Activated B cell treated with CpG ODN at 0.5 μM for 24 hours (primary cell): Measurements from ENCODE around the gene SFSWAP. TPM values are rescaled to one million over a fixed set of nuclear protein-coding genes. Genes with fewer than 3 reads are reported as not detected.
"Not testable (repeated sequence)": the region's sequence is repeated elsewhere in the genome, so short reads cannot be mapped to it uniquely, and the experiment has no call there.

Experiments
- ATAC-seq: fragments of 200-7000 bp; cut with Tn5 transposase; one replicate; pipeline ENCODE4 v1.10.0; 2021; ENCODE audit warnings: low read depth, mild to moderate bottlenecking, moderate library complexity
- CTCF ChIA-PET: fragments of 350-600 bp; sonication (Branson Sonifier 250); formaldehyde crosslinking; loops from one replicate; lab custom pipeline; 2021; ENCODE audit warnings: antibody characterized with exemption; lab: Charles Lee
- POLR2A ChIA-PET: fragments of 350-600 bp; sonication (Branson Sonifier 250); formaldehyde crosslinking; loops from one replicate; lab custom pipeline; 2021; ENCODE audit warnings: antibody characterized with exemption; lab: Charles Lee
- DNase-seq: peaks from one replicate; pipeline ENCODE4 v3.0.0; 2022
- H3K27ac Mint-ChIP-seq: one replicate; pipeline ENCODE4 v1.8.0; 2020; ENCODE audit warnings: mixed read lengths
- H3K27me3 Mint-ChIP-seq: one replicate; pipeline ENCODE4 v1.8.0; 2021; ENCODE audit warnings: mixed read lengths
- H3K36me3 Mint-ChIP-seq: one replicate; pipeline ENCODE4 v1.8.0; 2021; ENCODE audit warnings: low read depth, mixed read lengths
- H3K4me1 Mint-ChIP-seq: one replicate; pipeline ENCODE4 v1.8.0; 2021; ENCODE audit warnings: mixed read lengths
- H3K4me3 Mint-ChIP-seq: one replicate; pipeline ENCODE4 v1.8.0; 2020; ENCODE audit warnings: mild to moderate bottlenecking, mixed read lengths
- H3K9me3 Mint-ChIP-seq: one replicate; pipeline ENCODE4 v1.8.0; 2020; ENCODE audit warnings: mixed read lengths
- CTCF ChIP-seq: fragments of 200-600 bp; IDR thresholded peaks from one replicate; pipeline ENCODE4 v1.8.0; 2022; ENCODE audit warnings: antibody characterized with exemption, mild to moderate bottlenecking
- intact Hi-C: fragments of 100-400 bp; cut with micrococcal nuclease; formaldehyde crosslinking; loops from one replicate; pipeline ENCODE4 v1.15.1; 2024
- total RNA-seq: library from RNA; stranded (reverse); gene quantifications from 2 replicates; pipeline ENCODE4 v1.2.3, GENCODE V29; 2022

SFSWAP gene
- total RNA-seq, 1 donor from 2014 or later: 88.0 TPM

GRCh38 chr12:131803961-131804521 lies 93.2 kb downstream of the SFSWAP start:
- POLR2A ChIA-PET: interaction anchor here (1.2 kb wide), 1 partner anchor 31 kb away, joined by 6 read pairs; no protein-coding TSS in a partner anchor
- Mint-ChIP-seq H3K4me1 (peaks cover 10% of the 10 kb centered on the region), H3K4me3 (no peak overlapping the region), H3K27me3 (no peaks in the 10 kb centered on the region), H3K27ac (no peak overlapping the region), H3K36me3 (peaks cover 38% of the 10 kb centered on the region), H3K9me3 (no peaks in the 10 kb centered on the region)
- CTCF ChIA-PET: no interaction called here
- DNase-seq (no peak), ATAC-seq (no peak)
- TF ChIP-seq CTCF: no peak
- intact Hi-C loops: no loop called here

- H3K4me3 Mint-ChIP-seq: no peak overlapping the region
- intact Hi-C loops: no loop called here
Observed at GRCh38 chr12:131805421-131805820, 94.5 kb downstream of the SFSWAP start.

GRCh38 chr12:131806674-131807073 lies 95.8 kb downstream of the SFSWAP start:
- Mint-ChIP-seq H3K36me3 (peaks cover 15% of the 10 kb centered on the region), H3K9me3 (no peaks in the 10 kb centered on the region), H3K27me3 (no peaks in the 10 kb centered on the region), H3K4me1 (peaks cover 5% of the 10 kb centered on the region), H3K27ac (no peak overlapping the region), H3K4me3 (no peak overlapping the region)
- DNase-seq (no peak), ATAC-seq (no peak)
- no peak for TF ChIP-seq CTCF
- intact Hi-C loops: no loop called here
- CTCF ChIA-PET: no interaction called here
- POLR2A ChIA-PET: no interaction called here

More at GRCh38 chr12:131805421-131805820, 94.5 kb downstream of the SFSWAP start:
- Mint-ChIP-seq H3K9me3 (no peaks in the 10 kb centered on the region), H3K27me3 (no peaks in the 10 kb centered on the region), H3K4me1 (peaks cover 8% of the 10 kb centered on the region), H3K36me3 (peaks cover 24% of the 10 kb centered on the region), H3K27ac (no peak overlapping the region)
- no peak for DNase-seq
- ATAC-seq: no peak
- POLR2A ChIA-PET: no interaction called here
- CTCF ChIA-PET: no interaction called here
- TF ChIP-seq CTCF: no peak

DNA sequence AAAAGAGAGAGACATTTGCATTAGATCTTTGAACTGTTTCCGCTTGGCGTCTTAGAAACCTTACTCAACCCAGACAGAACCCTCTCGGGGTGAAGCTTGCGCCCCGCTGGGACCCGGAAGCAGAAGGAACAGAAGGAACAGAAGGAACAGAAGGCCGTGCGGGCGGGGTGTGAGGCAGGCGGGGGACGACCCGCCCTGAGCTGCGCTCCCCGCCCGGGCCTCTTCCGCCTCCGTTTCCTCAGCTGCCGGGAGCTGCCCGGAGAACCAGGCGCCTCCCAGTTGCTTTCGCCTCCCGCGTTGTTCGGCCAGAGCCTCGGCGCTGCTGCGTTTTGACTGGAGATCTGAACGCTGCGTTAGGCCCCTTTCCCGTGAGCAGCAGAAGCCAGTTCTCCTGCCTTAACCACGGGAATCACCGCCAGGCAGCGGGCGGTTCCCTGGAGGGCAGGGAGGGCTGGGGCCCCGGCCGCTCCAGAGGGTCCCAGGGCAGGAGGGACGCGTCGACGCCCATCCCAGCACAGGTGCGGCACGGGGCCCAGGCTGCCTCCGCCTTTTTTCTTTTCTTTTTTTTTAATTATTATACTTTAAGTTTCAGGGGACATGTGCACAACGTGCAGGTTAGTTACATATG lies 98.0 kb downstream of the SFSWAP start:
- H3K4me1 Mint-ChIP-seq: peaks cover 5% of the 10 kb centered on the region
- H3K4me3 Mint-ChIP-seq: peak overlapping the region; percentile 69
- ChIA-PET CTCF (no interaction called here), POLR2A (interaction anchor here (0.6 to 0.8 kb wide), 2 partner anchors 19 to 33 kb away, joined by 3 to 5 read pairs; no protein-coding TSS in a partner anchor)
- peaks cover 2% of the 10 kb centered on the region for H3K36me3 Mint-ChIP-seq
- TF ChIP-seq CTCF: no peak
- peak overlapping the region; percentile 50 for H3K27ac Mint-ChIP-seq
- intact Hi-C loops: no loop called here
- ATAC-seq (peak; percentile 56), DNase-seq (no peak)
- no peaks in the 10 kb centered on the region for H3K27me3 Mint-ChIP-seq
- H3K9me3 Mint-ChIP-seq: peaks cover 4% of the 10 kb centered on the region

- H3K27me3 Mint-ChIP-seq, CTCF ChIA-PET, H3K9me3 Mint-ChIP-seq, intact Hi-C loops, ATAC-seq, H3K4me1 Mint-ChIP-seq, POLR2A ChIA-PET, DNase-seq, H3K36me3 Mint-ChIP-seq, H3K27ac Mint-ChIP-seq, H3K4me3 Mint-ChIP-seq: not testable (repeated sequence)
Observed at GRCh38 chr12:131809476-131810254, 98.8 kb downstream of the SFSWAP start.
